ENCODE measurements around the gene PIGS.
"Not testable (repeated sequence)": the region's sequence is repeated elsewhere in the genome, so short reads cannot be mapped to it uniquely, and the experiment has no call there.

DNA sequence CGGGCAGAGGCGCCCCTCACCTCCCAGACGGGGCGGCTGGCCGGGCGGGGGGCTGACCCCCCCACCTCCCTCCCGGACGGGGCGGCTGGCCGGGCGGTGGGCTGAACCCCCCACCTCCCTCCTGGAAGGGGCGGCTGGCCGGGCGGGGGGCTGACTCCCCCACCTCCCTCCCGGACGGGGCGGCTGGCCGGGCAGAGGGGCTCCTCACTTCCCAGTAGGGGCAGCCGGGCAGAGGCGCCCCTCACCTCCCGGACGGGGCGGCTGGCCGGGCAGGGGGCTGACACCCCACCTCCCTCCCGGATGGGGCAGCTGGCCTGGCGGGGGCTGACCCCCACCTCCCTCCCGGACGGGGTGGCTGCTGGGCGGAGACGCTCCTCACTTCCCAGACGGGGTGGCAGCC is 32.7 kb upstream of the PIGS start:
- TF ChIP-seq, protein P1, sequence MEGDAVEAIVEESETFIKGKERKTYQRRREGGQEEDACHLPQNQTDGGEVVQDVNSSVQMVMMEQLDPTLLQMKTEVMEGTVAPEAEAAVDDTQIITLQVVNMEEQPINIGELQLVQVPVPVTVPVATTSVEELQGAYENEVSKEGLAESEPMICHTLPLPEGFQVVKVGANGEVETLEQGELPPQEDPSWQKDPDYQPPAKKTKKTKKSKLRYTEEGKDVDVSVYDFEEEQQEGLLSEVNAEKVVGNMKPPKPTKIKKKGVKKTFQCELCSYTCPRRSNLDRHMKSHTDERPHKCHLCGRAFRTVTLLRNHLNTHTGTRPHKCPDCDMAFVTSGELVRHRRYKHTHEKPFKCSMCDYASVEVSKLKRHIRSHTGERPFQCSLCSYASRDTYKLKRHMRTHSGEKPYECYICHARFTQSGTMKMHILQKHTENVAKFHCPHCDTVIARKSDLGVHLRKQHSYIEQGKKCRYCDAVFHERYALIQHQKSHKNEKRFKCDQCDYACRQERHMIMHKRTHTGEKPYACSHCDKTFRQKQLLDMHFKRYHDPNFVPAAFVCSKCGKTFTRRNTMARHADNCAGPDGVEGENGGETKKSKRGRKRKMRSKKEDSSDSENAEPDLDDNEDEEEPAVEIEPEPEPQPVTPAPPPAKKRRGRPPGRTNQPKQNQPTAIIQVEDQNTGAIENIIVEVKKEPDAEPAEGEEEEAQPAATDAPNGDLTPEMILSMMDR (conservative IDR thresholded peaks at IDR 0.05) = not testable (repeated sequence)
- not testable (repeated sequence) for TF ChIP-seq ZFX (IDR thresholded peaks at IDR 0.05)

Data from C4-2B (cell line).